GM12801 (cell line): Measurements from ENCODE around the gene MSL1.

ENCODE experiments used
- CTCF ChIP-seq: IDR thresholded peaks from one replicate; pipeline ENCODE4 v1.5.1; 2011; ENCODE audit warnings: control low read depth; ENCODE audit not compliant: insufficient read length; ENCODE audit errors: extremely low read depth

Gene MSL1

GRCh38 chr17:40098846-40099618 is 22.7 kb upstream of the MSL1 start:
- no peak for TF ChIP-seq CTCF

GRCh38 chr17:40099619-40100418 is 22.0 kb upstream of the MSL1 start:
- no peak for TF ChIP-seq CTCF

- no peak for TF ChIP-seq CTCF
Observed at GRCh38 chr17:40100419-40100668, 21.4 kb upstream of the MSL1 start, which contains the start of gene NR1D1. TSS of gene NR1D1 (minus strand) at chr17:40100589. CDS start at chr17:40100094, 495 bp downstream.

GRCh38 chr17:40100669-40101366 is 21.0 kb upstream of the MSL1 start:
- no peak for TF ChIP-seq CTCF

GRCh38 chr17:40101367-40102210 is 20.2 kb upstream of the MSL1 start:
- no peak for TF ChIP-seq CTCF

GRCh38 chr17:40103071-40103661 is 18.6 kb upstream of the MSL1 start:
- no peak for TF ChIP-seq CTCF

GRCh38 chr17:40103688-40104087 is 18.1 kb upstream of the MSL1 start:
- no peak for TF ChIP-seq CTCF
